Measurements from ENCODE around the gene GPN2.
A peak's percentile ranks its signal among the peaks of the same experiment; 100 is the strongest.
"Not testable (repeated sequence)": the region's sequence is repeated elsewhere in the genome, so short reads cannot be mapped to it uniquely, and the experiment has no call there.

Gene GPN2

GRCh38 chr1:26900001-26900814 lies 10.1 kb upstream of the GPN2 start, which contains the start of gene GPATCH3:
TSS of gene GPATCH3 (minus strand) at chr1:26900467. CDS start at chr1:26900442, 25 bp downstream.
- DNase-seq, result peak in 1 of 2 experiments; percentile 53

- no peak for DNase-seq
These were observed 7.3 kb upstream of the GPN2 start for GRCh38 chr1:26897351-26897750.

- no peak for DNase-seq
These were observed 4.2 kb upstream of the GPN2 start for GRCh38 chr1:26894263-26894662.

GRCh38 chr1:26890467-26890796 lies 349 bp upstream of the GPN2 start:
- no peak for DNase-seq

DNA sequence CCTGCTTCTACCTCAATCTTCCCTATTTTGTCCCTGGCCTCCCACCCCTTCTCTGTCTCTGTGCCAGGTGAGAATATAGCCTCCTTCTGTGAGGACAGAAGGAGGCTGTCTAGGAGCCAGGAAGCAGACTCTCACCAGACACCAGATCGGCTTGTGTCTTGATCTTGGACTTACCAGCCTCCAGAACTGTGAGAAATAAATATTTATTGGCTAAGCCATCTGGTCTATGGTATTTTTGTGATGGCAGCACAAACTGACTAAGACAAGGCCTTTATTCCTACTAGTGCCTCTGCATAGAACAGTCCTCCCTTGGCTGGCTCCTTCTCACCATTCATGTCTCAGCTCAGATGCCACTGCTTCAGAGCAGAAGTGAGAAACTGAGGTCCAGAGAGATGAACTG lies 1.9 kb downstream of the GPN2 start:
- no peak for DNase-seq

DNA sequence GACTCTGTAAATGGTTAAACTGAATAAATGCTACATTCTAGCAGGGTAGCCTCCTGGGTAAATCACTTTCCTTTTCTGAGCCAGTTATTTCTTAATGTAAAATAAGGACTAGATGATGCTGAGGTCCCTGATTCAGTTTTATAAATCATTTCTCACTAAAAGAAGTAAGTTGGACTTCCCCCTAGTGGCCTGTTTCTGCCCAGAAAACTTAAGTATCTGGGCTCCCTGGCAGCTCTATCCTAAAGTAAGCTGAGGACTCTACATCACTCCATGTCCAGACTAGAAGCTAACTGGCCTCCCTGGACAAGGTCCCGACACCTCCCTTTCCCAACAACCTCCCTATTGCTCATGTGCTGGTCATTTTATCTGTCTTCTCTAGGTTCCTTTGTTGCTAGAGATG lies 3.0 kb downstream of the GPN2 start:
- no peak for DNase-seq

GRCh38 chr1:26882696-26883463 lies 7.2 kb downstream of the GPN2 start:
- no peak for DNase-seq

- not testable (repeated sequence) for DNase-seq
These were observed 8.5 kb downstream of the GPN2 start for GRCh38 chr1:26881611-26882010.

DNA sequence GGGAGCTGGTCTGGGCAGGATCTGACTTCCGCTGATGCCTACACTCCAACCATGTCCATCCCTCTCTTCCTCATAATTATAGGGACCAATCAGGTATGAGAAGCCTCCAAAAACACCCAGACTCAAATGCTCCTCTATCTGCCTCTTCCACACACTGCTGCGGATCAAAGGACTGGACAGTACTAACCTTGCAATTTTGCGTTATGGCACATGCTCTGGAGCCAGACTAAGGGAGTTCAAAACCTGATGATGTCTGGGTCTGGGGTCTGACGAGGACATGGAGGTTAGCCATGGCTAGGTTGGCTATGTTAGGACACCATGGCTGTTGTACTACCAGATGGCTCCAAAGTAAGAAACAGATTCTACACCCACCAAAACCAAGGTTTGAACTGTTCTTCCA lies 10.3 kb downstream of the GPN2 start:
- DNase-seq, result no peak

GRCh38 chr1:26877326-26877725 lies 12.8 kb downstream of the GPN2 start:
- DNase-seq, result no peak

DNA sequence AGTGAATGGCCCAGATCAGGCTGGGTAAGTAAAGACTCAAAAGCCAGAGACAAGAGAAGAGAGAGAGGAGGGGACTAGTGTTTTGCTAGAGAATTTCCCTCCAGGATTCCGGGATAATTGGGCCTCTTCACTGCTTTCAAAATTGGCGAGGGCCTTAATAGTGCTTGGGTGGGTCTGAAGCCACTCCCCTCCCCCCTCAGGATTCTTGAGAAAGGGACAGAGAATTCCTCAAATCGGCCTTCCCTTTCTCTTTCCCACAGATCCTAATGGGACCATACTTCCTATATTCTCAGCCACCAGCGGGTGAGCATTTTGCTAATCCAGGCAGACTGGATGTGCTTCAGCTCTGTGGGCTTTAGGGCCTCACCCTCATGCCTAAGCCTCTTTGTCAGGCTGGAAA lies 15.2 kb downstream of the GPN2 start:
- DNase-seq, result no peak

- DNase-seq, result not testable (repeated sequence)
These were observed 17.0 kb downstream of the GPN2 start for GRCh38 chr1:26873097-26873496.

DNA sequence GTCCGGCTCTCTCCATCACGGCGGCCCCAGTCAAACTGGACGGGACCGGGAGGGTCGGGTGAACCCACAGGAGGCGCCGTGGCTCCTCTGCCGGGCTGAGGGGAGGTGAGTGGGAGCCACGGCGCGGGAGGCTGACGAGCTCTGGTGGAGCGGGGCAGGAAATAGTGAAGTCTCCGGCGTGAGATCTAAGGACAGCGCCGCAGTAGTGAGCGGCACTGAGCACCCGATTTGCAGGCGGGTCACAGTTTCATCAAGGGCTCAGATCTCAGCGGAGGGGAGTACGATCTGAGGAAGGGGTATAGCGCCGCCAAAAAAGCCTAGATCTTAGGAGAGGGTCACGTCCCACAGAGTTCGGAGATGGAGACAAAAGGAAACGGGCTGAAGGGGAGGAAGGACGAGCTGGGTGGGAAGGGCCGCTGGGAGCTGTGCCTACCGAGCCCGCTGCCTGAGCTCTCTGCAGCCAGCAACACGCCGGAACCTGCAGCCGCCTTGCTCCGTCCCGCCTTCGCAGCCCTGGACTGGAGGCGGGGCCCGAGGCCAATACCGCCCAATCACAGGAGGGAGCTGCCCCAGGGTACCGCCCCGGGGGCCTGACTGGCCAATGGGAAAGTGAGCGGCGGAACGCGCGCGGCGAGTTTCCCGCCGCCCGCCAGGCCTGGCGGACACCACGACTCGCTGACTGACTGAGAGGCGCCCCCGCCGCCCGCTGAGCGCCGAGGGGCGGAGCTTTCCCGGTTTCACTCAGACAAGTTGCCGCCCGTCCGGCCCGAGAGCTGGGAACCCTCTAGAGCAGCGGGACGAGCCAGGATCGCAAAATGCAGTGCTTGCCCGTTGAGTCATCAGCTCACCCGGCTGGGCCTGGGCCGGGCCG lies 25.2 kb downstream of the GPN2 start:
- peak; percentile 90 to 96 for DNase-seq

DNA sequence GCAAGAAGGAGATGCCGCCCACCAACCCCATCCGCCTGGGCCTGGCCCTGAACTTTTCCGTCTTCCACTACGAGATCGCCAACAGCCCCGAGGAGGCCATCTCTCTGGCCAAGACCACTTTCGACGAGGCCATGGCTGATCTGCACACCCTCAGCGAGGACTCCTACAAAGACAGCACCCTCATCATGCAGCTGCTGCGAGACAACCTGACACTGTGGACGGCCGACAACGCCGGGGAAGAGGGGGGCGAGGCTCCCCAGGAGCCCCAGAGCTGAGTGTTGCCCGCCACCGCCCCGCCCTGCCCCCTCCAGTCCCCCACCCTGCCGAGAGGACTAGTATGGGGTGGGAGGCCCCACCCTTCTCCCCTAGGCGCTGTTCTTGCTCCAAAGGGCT lies 26.4 kb downstream of the GPN2 start:
- DNase-seq, result no peak

GRCh38 chr1:26862781-26863684 lies 27.1 kb downstream of the GPN2 start, which contains the start of gene SFN:
TSS of gene SFN (plus strand) at chr1:26863149. CDS start at chr1:26863213, 64 bp downstream.
- no peak for DNase-seq

GRCh38 chr1:26861889-26862378 lies 28.1 kb downstream of the GPN2 start:
- no peak for DNase-seq

GRCh38 chr1:26861286-26861701 lies 28.8 kb downstream of the GPN2 start:
- no peak for DNase-seq

GRCh38 chr1:26858891-26859640 lies 31.0 kb downstream of the GPN2 start:
- no peak for DNase-seq

DNA sequence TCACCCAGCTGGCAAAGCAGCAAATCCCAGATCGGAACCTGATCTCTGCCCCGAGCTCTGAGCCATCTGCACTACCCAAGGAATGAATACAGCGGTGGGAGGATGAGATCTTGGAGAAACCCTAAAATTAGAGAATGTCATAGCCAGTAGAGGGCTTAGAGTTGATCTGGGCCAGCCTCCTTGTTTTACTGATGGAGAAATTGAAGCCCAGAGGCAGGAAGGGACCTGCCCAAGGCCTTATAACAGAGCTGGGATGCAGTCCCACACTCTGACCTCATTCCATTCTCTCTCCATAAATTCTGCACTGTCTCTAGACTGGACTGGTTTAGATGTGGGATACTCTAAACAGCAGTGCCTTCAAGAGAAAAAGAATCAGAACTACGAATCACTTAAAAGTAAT lies 31.9 kb downstream of the GPN2 start:
- no peak for DNase-seq

DNA sequence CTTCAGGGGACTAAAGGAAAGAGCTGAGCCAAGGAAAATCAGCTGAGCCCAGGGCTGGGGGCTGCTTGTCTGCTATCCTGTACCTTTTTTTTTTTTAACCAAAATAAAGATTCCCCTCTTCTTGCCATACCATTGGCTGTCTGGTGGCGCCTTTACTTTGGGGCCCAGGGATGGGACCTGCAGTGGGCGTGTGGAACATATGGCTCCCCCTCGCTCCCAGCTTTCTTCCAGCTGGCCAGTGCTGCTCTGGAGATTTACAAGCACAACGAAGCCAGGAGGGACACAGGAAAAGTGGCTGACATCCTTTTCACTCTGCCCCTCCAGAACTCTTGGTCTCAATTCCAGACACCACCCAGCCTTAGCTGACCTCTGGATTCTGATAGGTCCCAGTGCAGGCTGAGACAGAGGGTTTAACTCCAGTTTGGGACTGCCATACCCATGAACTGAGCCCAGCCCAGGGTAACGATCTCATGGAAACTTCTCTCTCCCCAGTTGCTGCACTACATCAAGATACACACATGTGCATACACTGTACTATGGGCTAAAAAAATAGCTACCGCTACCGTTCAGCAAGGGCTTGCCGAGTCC lies 32.5 kb downstream of the GPN2 start:
- no peak for DNase-seq

All from cerebellar nuclear complex (tissue), 1 donor.